ENCODE measurements around the gene MAD2L2.

- TF ChIP-seq POLR2AphosphoS5 (IDR thresholded peaks at IDR 0.05; ENCODE audit: low read depth, low read length) (no peak), CTCF (IDR thresholded peaks at IDR 0.05) (no peak)
Observed at GRCh38 chr1:11693917-11694316, 13.0 kb upstream of the MAD2L2 start.

Data from Panc1 (cell line).